Thyroid gland (tissue), 4 donors: Measurements from ENCODE around the gene RPL41. TPM values are rescaled to one million over a fixed set of nuclear protein-coding genes. Genes with fewer than 3 reads are reported as not detected.
A peak's percentile ranks its signal among the peaks of the same experiment; 100 is the strongest.

Experiments
- DNase-seq, 2 donors: peaks; one replicate each; pipeline ENCODE4 v3.0.0-alpha.2; 2019
- H3K27ac ChIP-seq, 3 donors: fragments of 200-600 bp; sonication (generic); 1 replicate in 2 of 3; 2 replicates in 1 of 3; pipeline ENCODE4 v1.5.1; 2016 to 2019; ENCODE audit warnings: mild to moderate bottlenecking in 1 of 3, moderate library complexity in 1 of 3
- H3K27me3 ChIP-seq: fragments of 200-600 bp; sonication (generic); one replicate; pipeline ENCODE4 v1.5.1; 2019
- H3K36me3 ChIP-seq, 2 donors: fragments of 200-600 bp; sonication (generic); one replicate each; pipeline ENCODE4 v1.5.1; 2016 to 2019
- H3K4me1 ChIP-seq, 2 donors: fragments of 200-600 bp; sonication (generic); one replicate each; pipeline ENCODE4 v1.5.1; 2017 to 2019
- H3K4me3 ChIP-seq, 3 donors: fragments of 200-600 bp; sonication (generic); replicated peaks in 1 of 3; 1 replicate in 2 of 3; 2 replicates in 1 of 3; pipeline ENCODE4 v1.5.1; 2016; ENCODE audit warnings: mild to moderate bottlenecking in 1 of 3
- H3K9me3 ChIP-seq: fragments of 200-600 bp; sonication (generic); one replicate; pipeline ENCODE4 v1.5.1; 2017
- POLR2A ChIP-seq, 2 donors: fragments of 450-650 bp; IDR thresholded peaks; one replicate each; pipeline ENCODE4 v1.6.1; 2017; ENCODE audit warnings: antibody characterized with exemption in 2 of 2, mild to moderate bottlenecking in 2 of 2, moderate library complexity in 1 of 2
- WGBS, 2 donors: methylation state at CpG; one replicate each; pipeline ENCODE4 v1.1.5; 2017; 5-methylcytosine and 5-hydroxymethylcytosine counted together
- intact Hi-C: fragments of 100-400 bp; cut with DNase I; formaldehyde crosslinking; loops from one replicate; pipeline ENCODE4 v1.15.1; 2023
- total RNA-seq, 4 donors: library from RNA; depleted of rRNA; stranded (reverse); fragments of >200 nt; gene quantifications; one replicate each; pipeline ENCODE4 v1.2.3, GENCODE V29; 2016
- TF ChIP-seq, protein P1 (sequence below), 6 experiments: fragments of 200-600 bp in 3 of 6; fragments of 450-650 bp in 3 of 6; sonication (generic) in 3 of 6; IDR thresholded peaks; one replicate each; pipeline ENCODE4 v1.5.1; 2016 to 2019; ENCODE audit warnings: antibody characterized with exemption in 6 of 6, mild to moderate bottlenecking in 2 of 6, inconsistent platforms in 1 of 6, moderate library complexity in 1 of 6

RPL41 gene
- total RNA-seq, 4 donors from 2014 or later: 1,344 to 2,817 (median 2,330) TPM

DNA sequence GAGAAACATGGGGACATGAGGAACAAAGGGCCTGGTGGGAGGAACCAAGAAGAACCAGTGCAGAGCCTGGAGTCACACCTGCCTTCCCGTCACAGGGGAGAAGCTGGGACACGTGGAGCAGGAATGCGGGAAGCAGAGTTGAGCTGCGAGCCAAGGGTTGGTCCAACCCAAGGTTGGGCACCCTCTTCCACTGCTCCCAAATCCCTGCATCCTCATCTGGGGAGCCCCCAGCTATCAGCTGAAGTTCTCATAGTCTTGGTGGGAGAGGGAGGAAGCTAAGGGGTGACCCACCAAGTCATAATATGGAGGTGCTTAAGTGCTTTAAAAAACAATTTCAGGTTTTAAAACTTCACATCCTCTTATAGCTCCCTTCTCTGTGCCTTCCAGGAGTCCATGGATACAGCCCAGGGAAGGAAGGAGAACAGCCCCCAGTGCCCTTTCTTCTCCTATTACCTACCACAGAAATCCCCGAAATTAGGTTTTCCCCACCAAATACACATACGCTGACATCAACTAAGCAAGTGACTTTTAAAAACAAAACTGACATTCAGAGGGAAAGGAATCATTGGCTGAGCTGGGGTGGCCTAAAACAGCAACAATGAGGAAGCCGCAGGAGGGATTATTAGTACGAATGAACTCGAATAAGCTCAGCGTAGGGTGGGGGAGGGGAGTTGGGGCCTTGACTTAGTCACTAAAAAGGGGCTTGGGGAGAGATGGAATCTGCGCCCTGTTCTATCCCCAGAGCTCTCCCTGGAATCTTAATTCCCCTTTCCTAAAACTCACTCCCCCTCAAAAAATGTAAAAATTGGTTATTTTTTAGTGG, 46.2 kb downstream of the RPL41 start:
- no peak overlapping the region for H3K27ac ChIP-seq

DNA sequence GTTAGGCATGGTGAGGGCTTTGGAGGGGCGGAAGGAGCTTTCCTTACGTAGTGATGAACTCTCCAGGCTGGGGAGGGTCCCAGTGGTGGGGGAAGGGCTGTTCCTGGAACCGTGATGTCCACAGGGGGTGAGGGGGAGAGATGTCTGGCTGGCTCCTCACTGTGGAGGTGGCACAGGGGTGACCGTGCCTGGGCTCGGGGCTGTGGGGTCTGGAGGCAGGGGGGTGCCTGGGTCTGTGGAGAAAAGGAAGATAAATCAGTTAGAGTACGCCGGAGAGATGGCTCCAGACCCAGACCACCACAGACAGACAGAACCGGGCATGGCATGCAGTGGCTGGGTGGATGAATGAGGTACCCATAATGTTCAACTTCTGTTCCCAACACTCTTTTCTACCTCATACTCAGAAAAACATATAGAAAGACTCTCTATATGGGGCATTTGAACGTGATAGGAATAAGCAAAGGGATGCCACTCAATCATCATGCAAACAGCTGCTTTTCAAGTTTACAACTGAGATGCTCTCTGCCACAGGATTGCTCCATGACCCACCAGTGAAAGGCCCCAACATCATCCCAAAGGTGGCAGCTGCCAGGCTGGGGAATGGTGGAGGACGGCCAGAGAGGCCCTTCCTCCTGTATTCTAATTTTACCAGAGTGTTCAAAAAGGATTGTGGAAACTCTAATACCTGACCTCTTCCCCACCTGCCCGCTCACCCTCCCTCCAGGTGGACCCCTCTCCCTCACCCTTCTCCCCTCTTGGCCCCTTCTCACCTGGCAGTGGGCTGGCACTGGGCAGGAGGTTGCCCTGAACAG, 47.3 kb downstream of the RPL41 start:
- Histone ChIP-seq H3K36me3 (peaks cover 85 to 89% of the 10 kb centered on the region in 2 donors), H3K9me3 (no peaks in the 10 kb centered on the region), H3K27ac (no peak overlapping the region), H3K4me3 (no peak overlapping the region), H3K4me1 (peaks cover 19 to 22% of the 10 kb centered on the region in 2 donors), H3K27me3 (no peaks in the 10 kb centered on the region)
- intact Hi-C loops: no loop called here
- 84 to 86% methylated on average over 11 of the region's 11 CpGs for WGBS, 2 donors
- TF ChIP-seq POLR2A (IDR thresholded peaks at IDR 0.05): no peak
- TF ChIP-seq, protein P1, sequence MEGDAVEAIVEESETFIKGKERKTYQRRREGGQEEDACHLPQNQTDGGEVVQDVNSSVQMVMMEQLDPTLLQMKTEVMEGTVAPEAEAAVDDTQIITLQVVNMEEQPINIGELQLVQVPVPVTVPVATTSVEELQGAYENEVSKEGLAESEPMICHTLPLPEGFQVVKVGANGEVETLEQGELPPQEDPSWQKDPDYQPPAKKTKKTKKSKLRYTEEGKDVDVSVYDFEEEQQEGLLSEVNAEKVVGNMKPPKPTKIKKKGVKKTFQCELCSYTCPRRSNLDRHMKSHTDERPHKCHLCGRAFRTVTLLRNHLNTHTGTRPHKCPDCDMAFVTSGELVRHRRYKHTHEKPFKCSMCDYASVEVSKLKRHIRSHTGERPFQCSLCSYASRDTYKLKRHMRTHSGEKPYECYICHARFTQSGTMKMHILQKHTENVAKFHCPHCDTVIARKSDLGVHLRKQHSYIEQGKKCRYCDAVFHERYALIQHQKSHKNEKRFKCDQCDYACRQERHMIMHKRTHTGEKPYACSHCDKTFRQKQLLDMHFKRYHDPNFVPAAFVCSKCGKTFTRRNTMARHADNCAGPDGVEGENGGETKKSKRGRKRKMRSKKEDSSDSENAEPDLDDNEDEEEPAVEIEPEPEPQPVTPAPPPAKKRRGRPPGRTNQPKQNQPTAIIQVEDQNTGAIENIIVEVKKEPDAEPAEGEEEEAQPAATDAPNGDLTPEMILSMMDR (IDR thresholded peaks at IDR 0.05): no peak
- DNase-seq: no peak

More for the DNA sequence above, 46.2 kb downstream of the RPL41 start:
- WGBS, 2 donors: 75 to 80% methylated on average over 11 of the region's 11 CpGs
- H3K9me3 ChIP-seq: no peaks in the 10 kb centered on the region
- DNase-seq: no peak
- no peak overlapping the region for H3K4me3 ChIP-seq
- H3K4me1 ChIP-seq: peaks cover 19 to 22% of the 10 kb centered on the region in 2 donors
- no peaks in the 10 kb centered on the region for H3K27me3 ChIP-seq
- intact Hi-C loops: no loop called here
- peaks cover 77 to 78% of the 10 kb centered on the region in 2 donors for H3K36me3 ChIP-seq
- TF ChIP-seq, protein P1 (IDR thresholded peaks at IDR 0.05): no peak
- no peak for TF ChIP-seq POLR2A (IDR thresholded peaks at IDR 0.05)

DNA sequence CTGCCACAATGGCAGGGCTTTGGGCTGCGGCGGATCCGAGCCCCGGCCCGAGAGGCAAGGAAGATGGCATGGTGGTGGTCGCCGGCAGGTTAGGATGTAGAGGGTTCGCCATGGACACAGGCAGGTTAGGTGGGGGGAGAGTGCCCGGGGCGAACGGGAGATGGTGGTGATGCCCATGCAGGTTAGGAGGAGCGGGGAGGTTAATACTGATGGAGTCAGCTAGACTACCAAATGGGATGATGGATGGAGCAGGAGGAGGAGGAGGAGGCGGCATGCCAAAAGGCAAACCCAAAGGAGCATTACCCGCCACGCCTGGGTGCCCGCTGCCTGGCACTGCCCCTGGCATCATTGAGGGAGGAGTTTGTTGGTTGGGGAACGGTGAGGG, 47.9 kb downstream of the RPL41 start:
- intact Hi-C loops: no loop called here
- Histone ChIP-seq H3K36me3 (peaks cover 91 to 95% of the 10 kb centered on the region in 2 donors), H3K27me3 (no peaks in the 10 kb centered on the region), H3K4me1 (peaks cover 18 to 22% of the 10 kb centered on the region in 2 donors), H3K27ac (no peak overlapping the region), H3K9me3 (no peaks in the 10 kb centered on the region), H3K4me3 (no peak overlapping the region)
- WGBS, 2 donors: 91 to 92% methylated on average over 17 of the region's 17 CpGs
- no peak for TF ChIP-seq POLR2A (IDR thresholded peaks at IDR 0.05)
- TF ChIP-seq, protein P1 (IDR thresholded peaks at IDR 0.05): no peak
- peak in 1 of 2 donors; percentile 36 for DNase-seq

DNA sequence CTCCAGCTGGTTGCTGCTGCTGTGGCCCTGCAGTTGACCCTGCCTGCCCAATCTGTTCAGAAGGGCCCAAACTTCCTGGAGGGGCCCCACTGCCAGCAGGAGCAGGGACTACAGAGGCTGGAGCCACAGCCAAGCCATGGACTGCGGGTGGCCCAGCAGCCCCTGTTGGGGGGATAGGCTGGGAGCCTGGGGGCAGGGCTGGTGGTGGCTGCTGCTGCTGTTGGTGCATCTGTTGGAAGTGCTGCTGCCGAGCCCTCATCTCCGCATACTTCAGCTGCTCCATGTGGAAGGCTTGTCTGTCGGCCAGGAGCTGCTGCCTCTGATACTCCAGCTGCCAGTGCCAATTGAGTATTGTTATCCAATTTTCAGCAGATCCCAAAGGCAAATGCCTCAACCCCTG, 48.9 kb downstream of the RPL41 start:
- H3K4me3 ChIP-seq: no peak overlapping the region
- no peaks in the 10 kb centered on the region for H3K9me3 ChIP-seq
- H3K27me3 ChIP-seq: no peaks in the 10 kb centered on the region
- H3K27ac ChIP-seq: no peak overlapping the region
- DNase-seq: no peak
- 80 to 86% methylated on average over 1 to 4 of the region's 4 CpGs for WGBS, 2 donors
- intact Hi-C loops: no loop called here
- peaks cover 7 to 12% of the 10 kb centered on the region in 2 donors for H3K4me1 ChIP-seq
- TF ChIP-seq, protein P1 (IDR thresholded peaks at IDR 0.05): no peak
- no peak for TF ChIP-seq POLR2A (IDR thresholded peaks at IDR 0.05)
- H3K36me3 ChIP-seq: peaks cover 92 to 96% of the 10 kb centered on the region in 2 donors

Other genes with a start within 250 kb of the RPL41 start
- gene PYM1, start 188.7 kb upstream of the RPL41 start, total RNA-seq: 10 to 100 TPM; 28.6 to 48.2 (median 43.7) TPM
- 10 to 100 TPM; 20.6 to 55.9 (median 28.7) TPM for gene DGKA, start 185.5 kb upstream of the RPL41 start, total RNA-seq
- gene PMEL, start 150.6 kb upstream of the RPL41 start, total RNA-seq: 1 to 10 TPM; 1.7 to 5.8 (median 3.0) TPM
- 10 to 100 TPM; 13.9 to 17.2 (median 15.8) TPM for gene CDK2, start 149.8 kb upstream of the RPL41 start, total RNA-seq
- gene RAB5B, start 142.6 kb upstream of the RPL41 start, total RNA-seq: 100 to 1,000 TPM; 104 to 119 (median 107) TPM
- 10 to 100 TPM; 18.7 to 36.8 (median 36.2) TPM for gene SUOX, start 119.4 kb upstream of the RPL41 start, total RNA-seq
- 10 to 100 TPM in 2 of 4 donors, 1 to 10 TPM in 2; 4.2 to 10.9 (median 9.4) TPM for gene IKZF4, start 95.6 kb upstream of the RPL41 start, total RNA-seq
- 1,000 to 10,000 TPM in 1 of 4 donors, 100 to 1,000 TPM in 2, 10 to 100 TPM in 1; 81.4 to 1,193 (median 632) TPM for gene RPS26, start 74.7 kb upstream of the RPL41 start, total RNA-seq
- 10 to 100 TPM; 14.7 to 30.0 (median 20.4) TPM for gene ERBB3, start 36.5 kb upstream of the RPL41 start, total RNA-seq
- 100 to 1,000 TPM in 3 of 4 donors, 10 to 100 TPM in 1; 94.0 to 142 (median 122) TPM for gene PA2G4, start 12.1 kb upstream of the RPL41 start, total RNA-seq
- 1 to 10 TPM; 4.7 to 7.7 (median 5.6) TPM for gene ZC3H10, start 1.6 kb downstream of the RPL41 start, total RNA-seq
- gene ESYT1, start 11.6 kb downstream of the RPL41 start, total RNA-seq: 10 to 100 TPM; 60.6 to 84.7 (median 68.7) TPM
- gene MYL6B, start 36.0 kb downstream of the RPL41 start, total RNA-seq: 100 to 1,000 TPM in 1 of 4 donors, 10 to 100 TPM in 3; 33.4 to 115 (median 48.1) TPM
- gene MYL6, start 41.7 kb downstream of the RPL41 start, total RNA-seq: 1,000 to 10,000 TPM; 1,110 to 2,359 (median 1,915) TPM
- gene SMARCC2, start 72.8 kb downstream of the RPL41 start, total RNA-seq: 100 to 1,000 TPM in 1 of 4 donors, 10 to 100 TPM in 3; 76.5 to 101 (median 83.0) TPM
- 10 to 100 TPM; 63.4 to 89.7 (median 73.4) TPM for gene RNF41, start 105.3 kb downstream of the RPL41 start, total RNA-seq
- gene NABP2, start 107.7 kb downstream of the RPL41 start, total RNA-seq: 10 to 100 TPM; 19.4 to 35.7 (median 31.4) TPM
- gene SLC39A5, start 113.4 kb downstream of the RPL41 start, total RNA-seq: not detected
- 10 to 100 TPM; 15.9 to 22.3 (median 18.3) TPM for gene ANKRD52, start 141.8 kb downstream of the RPL41 start, total RNA-seq
- gene COQ10A, start 150.3 kb downstream of the RPL41 start, total RNA-seq: 10 to 100 TPM; 11.3 to 28.7 (median 19.7) TPM
- gene CS, start 183.7 kb downstream of the RPL41 start, total RNA-seq: 100 to 1,000 TPM; 110 to 190 (median 118) TPM
- 100 to 1,000 TPM; 107 to 129 (median 124) TPM for gene CNPY2, start 199.4 kb downstream of the RPL41 start, total RNA-seq
- 100 to 1,000 TPM in 3 of 4 donors, 10 to 100 TPM in 1; 95.7 to 148 (median 134) TPM for gene PAN2, start 217.4 kb downstream of the RPL41 start, total RNA-seq
- 1 to 10 TPM in 1 of 4 donors, under 1 TPM in 1, not detected in 2; 0.67 to 1.1 TPM for gene IL23A, start 222.3 kb downstream of the RPL41 start, total RNA-seq
- gene STAT2, start 243.5 kb downstream of the RPL41 start, total RNA-seq: 100 to 1,000 TPM; 121 to 166 (median 146) TPM
- gene APOF, start 246.2 kb downstream of the RPL41 start, total RNA-seq: not detected